HG03558 (cell line): ENCODE measurements around the gene CACNA1I.

Source experiments
- ATAC-seq: cut with Tn5 transposase; IDR thresholded peaks from one replicate; pipeline ENCODE4 v1.9.1; 2021; ENCODE audit warnings: moderate number of reproducible peaks; ENCODE audit not compliant: unreplicated experiment; ENCODE audit errors: extremely low read depth

The CACNA1I gene

DNA sequence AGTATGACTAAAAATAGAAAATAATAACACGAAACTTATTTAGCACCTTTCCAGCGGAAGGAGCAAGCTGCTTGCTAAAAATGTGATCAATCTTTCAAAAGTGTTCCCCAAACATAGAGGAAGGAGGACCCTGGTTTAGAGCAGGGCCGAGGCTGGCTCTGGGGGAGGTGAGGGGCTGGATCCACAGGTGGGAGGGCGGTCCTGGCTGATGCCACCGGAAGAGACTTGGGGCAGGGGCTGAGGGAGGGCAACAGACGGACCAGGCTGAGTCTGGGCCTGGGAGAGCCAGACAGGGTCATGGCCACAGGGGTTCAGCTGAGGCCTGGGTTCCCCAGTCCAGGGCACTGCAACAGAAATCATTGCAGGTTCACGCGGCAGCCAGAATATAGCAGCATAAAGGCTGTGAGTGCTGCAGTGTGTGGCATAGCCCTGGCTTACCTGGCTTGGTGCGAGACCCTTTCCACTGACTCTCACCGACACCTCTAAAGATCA lies 143.3 kb downstream of the CACNA1I start:
- ATAC-seq: no peak

DNA sequence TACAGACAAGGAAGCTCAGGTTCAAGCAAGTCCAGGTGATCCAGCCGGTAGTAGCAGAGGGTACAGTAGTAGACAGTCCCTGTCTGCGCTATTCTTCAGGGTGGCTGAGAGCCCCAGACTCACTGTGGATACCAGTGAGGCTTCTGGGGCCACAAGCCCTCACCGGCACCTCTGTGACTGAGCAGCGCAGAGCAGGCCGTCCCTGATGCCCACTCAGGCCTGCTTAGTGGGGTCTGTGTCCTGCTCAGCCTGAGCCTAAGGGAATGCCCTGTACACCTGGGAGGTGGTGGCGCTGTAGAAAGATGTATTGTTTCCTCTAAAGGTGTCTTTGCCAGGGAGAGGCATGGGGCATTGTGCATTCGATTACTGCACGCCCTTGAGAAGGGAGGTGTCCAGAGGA lies 143.8 kb downstream of the CACNA1I start:
- ATAC-seq: no peak

DNA sequence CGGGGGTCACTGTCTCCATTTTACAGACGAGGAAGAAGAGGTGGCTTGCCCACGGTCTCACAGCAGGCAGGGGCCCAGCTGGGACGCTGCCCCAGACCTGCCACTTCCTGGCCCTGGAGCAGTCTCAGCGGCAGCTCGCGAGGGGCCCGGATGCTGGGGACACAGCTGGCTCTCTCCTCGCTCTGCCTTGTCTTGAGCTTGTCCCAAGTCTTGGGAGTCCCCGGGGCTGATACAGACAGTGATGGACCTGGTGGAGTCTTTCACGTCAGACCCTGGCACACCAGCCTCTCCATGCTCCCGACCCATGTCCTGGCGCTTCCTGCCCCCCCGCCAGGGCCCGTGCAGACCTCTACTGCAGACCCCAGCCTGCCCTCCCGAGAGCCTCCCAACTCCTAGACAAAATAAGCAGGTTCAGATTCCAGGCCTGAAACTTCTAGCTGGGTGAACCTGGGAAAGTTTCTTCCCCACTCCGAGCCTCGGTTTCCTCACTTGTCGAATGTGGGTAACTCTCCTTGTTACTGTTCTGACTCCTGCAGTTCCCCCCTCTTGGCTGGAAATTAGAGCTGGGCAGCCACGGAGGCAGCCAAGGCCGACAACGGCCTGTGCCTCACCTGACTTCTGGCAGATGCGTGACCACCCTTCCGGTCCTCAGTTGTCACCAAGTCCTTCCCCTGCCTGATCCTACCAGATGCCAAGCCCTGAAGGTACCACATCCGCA lies 145.4 kb downstream of the CACNA1I start:
- ATAC-seq: no peak

DNA sequence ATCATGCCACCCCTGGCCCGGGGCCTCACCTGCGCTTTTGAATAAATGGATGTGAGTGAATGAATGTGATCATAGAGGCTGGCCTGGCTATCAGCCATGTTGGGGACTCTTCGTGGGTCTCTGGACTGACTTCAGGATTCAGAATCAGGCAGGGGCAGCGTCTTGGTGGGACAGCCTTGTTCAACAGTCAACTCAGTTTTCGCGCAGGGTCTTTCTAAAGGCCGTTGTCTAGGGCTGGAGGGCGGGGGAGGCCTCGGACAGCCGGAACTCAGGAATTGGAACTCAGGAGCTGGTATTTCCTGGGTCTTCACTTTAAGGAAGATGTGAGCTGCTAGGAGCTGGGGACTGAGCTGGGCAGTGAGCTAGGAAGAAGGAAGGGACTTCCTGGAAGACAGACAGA lies 146.0 kb downstream of the CACNA1I start:
- ATAC-seq: no peak

DNA sequence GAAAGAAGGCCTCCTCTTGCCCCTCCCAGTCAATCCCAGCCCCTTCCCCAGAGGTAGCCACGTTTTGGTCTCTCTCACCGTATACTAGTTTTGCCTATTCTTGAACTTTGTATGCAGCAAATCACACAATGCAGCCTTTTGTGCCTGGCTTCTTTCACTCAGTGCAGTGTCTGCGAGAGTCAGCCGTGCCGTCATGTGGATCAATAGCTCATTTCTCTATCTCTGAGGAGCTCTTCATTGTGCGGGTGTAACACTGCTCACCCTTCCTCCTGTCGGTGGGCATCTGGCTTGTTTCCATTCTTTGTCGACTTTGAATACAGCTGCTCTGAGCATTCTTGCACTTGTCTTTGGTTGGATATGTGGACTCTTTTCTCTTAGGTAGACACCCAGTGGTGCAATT lies 146.5 kb downstream of the CACNA1I start:
- no peak for ATAC-seq

DNA sequence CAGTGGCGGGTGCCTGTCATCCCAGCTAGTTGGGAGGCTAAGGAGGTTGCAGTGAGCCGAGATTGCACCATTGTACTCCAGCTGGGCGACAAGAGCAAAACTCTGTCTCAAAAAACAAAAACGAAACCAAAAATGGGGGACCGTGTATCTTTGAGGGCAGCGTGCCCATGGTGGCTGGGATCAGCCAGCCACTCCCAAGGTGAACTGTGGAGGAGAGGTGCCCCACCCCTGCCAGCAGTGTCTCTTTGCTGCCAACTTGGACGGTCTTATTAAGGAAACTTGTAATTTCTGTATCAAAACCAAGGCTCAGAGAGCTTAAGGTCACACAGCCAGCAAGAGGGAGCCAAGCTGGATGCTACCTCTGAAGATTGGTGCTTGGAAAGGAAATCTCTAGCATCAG lies 147.7 kb downstream of the CACNA1I start:
- no peak for ATAC-seq

DNA sequence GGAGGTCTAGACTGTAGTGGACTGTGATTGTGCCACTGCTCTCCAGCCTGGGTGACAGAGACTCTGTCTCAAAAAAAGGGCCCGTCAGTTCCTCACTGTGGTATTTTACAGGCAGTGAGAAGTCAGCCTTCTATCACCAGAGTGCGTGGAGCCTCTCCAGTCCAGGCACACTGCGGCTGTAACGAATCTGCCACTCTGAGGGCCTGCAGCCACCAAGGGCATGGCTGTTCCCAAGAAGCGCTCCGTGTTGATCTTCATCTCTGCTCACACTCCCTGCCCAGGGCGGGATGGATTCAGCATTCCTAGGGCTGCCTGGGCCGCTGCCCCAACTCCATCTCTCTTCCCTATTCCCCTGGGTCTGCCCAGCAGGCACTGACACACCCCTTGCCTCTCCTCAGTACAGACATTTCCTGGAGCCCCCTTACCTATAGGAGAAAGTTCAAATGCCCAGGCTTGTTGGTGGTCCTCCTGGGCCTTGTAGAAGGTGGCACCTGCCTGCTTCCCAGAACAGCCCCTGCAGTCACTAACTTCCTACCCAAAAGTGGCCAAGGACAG lies 148.4 kb downstream of the CACNA1I start:
- no peak for ATAC-seq

DNA sequence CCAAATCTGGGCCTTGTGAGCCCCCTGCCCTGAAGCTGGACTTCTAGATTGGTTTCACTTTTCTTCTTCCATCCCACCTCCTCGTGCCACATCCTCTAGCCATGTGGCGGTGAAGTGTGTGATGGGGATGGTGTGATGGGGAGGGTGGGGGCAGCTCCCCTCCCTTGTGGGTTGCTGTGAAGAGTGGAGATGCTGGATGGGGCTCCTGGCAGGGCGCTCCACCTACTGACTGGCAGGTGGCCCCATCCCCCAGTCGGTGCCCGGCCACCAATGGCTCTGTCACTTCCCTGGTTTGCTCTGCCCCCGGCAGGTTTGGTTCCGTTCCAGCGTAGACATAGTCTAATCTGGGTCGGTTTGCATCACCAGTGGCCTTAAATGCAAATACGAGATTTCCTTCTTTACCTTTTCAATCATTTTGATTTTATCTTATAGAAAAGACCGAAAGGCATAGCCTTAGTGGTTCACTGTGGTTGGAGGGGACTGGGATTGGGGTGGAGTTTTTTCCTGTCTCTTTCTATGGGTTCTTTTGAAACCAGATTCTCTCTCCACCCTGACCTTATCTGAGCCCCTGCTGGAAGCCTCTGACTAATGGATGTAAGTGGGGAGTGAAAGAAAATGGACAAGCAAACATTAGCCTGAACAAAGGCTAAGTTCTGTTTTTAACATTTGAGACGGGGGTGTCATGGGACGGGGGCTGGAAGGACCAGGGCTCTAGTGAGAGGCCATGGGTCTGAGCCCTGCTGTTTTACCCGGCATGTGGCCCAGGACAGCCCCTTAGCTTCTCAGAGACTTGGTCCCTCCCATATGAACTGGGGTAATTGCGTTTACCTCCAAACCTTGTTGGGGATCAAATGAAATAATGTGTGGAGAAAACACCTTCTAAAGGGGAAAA lies 149.3 kb downstream of the CACNA1I start:
- ATAC-seq: no peak

DNA sequence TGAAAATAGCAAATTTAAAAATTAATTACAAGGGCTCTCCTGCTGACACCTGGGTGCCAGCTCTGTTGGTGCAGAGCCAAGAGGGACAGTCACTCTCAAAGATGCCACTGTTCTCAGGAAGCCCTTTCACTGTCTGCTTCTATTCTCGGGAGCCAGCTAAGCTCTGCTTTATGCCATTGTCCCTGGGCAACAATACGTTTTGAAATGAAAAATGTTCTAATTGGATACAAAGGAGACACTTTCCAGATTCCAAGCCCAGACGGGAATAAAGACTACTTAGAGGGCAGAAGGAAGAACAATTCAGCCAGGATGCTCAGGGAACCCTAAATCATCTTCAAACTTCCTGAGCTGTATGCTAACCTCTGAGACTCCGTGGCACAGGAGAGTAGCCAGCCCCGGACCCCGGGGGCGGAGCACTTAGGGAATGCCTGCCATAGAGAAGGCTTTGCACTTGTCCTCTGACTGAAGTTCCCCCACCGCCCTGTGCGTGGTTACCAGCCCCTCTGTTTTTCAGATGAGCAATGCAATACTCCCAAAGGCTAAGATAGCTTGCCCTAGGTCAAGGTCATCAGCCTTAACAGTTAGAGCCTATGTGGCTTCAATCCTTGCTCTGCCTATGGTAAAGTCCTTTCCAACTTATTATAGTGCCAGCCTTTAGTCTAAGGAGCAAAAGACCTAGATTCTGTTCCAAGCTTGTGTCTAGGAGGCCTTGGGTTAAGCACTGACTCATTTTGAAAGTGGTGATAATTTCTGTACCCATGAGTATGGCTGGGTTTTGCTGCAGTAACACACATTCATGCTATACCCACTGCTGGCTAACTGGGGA lies 150.9 kb downstream of the CACNA1I start:
- ATAC-seq: no peak

DNA sequence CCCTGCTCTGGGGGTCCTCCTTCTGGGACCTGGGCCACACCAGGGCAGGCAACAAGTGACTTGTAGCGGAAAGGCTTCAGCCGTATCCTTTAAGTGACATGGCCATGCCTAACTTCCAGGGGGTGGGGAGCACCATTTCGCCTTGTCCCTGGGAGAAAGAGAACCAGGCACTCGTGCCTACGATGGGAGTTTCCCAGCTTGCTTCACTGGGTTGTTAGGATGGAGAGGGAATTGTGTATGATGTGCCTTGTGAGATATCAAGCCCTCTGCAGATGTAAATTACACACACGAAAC lies 151.4 kb downstream of the CACNA1I start:
- ATAC-seq: no peak

DNA sequence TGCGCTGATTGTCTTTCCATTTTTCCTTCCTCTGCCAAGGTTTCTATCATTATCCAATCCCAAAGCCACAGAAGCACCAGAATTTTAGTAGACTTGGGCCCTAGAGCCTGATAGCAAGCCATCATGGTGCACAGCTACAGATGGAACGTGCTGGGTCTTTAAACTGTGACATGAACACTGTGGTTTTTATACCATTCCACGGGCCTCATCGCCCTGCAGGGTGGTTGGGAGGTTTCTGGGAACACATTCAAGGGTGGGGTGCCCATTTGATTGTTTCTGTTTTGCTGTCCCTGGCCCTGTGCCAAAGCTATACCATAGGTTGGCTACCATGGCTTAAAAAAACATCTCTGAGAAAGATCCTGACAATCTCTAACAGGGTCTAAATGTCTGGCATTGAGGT lies 151.9 kb downstream of the CACNA1I start:
- ATAC-seq: no peak

DNA sequence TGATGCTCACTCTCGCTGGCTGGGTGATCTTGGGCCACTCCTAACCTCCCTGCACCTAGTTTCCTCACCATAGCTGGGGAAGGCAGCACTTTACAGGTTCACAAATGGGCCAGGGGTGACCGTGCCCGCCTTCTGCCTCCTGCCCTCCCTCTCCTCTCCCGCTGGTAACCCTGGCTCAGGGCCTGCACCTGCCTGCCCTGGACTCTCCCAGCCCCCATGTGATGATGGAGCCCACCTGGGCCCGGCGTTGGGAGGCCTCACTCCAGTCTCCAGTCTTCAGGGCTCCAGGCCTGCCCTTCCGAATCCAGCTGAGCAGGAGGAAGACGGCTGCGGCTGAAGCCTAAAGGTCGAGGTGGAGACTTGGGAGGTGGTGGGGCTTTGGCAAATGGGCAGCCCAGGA lies 152.9 kb downstream of the CACNA1I start:
- ATAC-seq: no peak

DNA sequence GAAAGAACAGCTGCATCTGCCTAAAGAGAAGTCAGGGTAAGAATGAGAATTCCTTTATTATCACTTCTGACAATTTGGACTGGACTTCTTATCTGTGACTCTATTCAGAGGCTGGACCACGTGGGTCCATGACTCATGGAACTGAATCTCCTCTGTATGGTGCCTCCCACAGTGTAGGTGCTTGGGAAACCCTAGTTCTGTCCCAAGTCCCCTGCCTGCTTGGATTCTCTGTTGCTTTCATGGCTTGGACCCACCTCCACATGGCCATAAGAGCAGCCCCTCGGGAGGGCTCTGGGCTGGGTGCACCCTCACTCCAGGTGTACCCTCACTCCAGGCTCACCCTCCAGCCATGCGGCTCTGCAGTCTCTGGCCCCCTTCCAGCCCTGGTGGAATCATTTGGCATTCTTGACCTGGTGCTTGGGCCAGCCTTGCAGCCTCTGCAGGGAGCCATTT lies 153.4 kb downstream of the CACNA1I start:
- no peak for ATAC-seq

DNA sequence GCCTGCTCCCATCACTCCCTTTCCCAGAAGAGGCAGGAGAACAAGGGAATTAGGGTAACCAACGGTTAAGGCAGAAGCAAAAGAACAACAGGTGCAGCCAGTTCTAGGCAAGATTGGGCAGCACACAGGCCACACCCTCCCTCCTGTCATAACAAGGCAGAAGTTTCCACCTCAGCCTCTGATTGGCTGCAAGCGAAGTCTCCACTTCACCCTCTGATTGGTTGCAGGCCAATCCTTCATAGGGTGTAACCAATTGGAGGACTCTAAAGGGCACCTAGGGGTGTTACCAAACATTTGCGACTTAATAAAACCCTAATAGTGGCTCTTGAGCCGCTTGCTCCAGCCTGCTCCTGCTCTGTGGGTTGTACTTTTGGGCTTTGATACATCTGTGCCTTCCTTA lies 153.8 kb downstream of the CACNA1I start:
- no peak for ATAC-seq

DNA sequence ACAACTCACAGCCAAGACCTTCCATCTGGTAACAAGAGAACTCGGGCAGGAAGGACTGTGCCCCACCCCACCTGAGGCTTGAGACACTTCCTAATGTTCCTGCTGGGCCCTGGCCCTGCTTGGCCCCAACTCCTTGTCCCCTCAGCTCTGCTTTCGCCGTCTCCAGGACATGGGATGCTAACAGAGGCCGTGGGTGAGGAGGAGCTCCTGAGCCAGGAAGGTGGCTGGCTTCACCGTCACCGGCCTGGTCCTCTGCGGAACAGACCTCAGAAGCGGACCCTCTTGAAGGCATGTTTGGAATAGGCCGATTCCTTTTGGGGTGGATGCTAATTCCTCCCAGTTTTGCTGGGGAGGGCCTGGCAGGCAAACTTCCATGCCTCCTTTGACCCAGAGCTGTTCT lies 154.3 kb downstream of the CACNA1I start:
- no peak for ATAC-seq

DNA sequence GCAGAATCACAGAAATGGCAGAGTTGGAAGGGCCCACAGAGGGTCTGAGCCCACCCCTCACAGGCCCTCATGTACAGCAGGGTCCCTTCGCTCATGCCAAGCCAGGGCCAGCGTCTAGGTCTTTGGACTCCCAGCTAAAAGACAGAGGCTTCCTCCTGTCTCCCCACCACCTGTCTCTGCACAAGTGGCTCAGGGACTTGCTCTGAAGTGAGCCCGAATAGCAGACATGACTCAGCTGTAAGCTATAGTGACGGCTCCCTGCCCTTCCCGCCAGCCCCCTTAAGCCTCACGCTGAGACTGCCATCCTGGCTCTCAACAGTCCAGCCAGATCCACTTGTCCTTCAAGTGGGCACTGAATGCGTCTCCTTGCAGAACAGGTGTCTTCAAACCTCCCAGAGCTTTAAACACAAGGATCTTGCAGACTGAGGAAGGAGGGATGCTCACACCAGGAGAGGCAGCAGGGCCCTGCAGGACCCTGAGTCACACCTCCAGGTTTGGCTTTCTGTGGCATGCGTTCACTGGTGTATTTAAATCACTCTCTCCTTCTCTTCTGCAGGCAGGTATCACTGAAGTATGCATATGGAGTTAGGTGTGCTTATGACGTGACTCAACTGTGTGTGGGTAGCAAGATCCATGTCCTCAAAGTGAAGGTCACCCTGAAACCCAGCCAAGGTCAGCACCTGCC lies 154.9 kb downstream of the CACNA1I start:
- ATAC-seq: no peak

DNA sequence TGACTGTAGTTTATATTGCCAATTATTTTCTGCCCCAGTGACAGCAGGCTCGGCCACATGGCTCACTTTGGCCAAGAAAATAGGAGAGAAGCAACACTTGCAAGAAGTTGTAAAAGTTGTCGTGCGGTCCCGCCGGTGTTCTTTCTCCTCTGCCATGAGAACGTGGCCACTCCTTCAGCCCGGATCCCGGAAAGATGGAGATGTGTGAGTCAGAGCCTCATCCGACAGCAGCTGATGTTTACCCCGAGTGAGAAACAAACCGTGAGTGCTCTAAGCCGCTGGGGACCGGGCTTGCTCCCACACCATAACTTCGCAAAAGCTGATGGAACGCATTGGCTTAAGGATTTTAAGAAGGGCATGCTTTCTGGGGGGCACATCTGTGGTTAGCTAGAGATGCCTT lies 157.0 kb downstream of the CACNA1I start:
- ATAC-seq: no peak

DNA sequence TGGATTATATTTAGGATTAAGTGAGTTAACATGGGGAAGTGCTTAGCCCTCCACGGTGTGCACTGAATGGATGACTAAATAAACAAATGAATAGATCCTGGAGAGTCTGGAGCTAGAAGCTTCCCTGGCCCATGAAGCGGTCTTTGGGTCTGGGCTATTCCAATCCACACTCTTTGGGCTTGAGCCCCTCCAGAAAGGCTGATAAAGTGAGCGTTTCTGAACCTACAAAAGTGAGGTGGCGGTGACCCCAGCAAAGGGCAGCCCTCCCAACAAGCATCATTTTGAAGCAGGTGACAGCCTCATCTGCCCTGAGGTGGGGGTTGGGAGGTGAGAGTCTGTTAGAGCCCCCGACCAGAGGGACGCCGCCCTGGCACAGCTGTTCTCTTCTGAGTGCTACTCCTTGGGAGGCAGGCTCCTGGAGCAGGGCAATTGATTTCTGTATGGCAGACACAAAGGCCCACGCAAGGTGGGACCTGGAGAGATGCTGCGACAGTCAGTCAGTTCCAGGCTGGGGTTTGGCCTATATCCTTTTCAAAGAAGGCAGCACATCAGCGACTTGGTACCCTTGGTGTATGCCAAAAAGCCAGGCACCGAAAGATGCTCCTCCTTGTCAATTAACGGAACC lies 157.8 kb downstream of the CACNA1I start:
- ATAC-seq: no peak

DNA sequence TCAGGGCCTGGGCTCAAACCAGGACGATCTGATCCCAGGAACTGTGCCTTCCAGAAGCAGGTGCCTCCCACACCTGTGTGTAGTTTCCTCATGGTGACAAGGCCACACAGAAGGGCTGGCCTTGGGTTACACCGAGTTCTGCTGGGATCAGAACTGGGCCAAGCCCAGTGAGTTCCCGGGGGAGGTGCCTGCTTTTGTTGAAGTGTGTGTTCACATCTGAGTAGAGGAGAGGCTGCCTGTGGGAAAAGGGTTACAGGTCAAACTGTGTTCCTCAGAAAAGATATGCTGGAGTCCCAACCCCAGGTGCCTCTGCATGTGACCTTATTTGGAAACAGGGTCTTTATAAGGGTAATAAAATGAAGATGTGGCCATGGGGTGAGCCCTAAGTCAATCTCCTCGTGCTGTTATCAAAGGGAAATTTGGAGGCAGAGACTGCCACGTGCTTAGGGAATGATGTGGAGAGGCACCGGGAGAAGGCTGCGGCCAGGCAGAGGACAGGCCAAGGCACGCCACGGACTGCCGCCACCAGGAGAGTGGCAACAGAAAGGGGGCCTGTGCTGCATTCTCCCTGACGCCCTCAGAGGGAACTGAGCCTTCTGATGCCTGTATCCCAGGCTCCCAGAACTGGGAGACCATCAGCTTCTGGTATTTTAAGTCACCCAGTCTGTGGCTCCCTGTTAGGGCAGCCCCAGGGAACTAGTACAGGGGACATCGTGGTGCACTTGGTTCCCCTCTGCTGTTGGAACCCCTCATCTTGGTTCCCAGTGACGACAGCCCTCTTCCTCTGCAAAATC lies 158.8 kb downstream of the CACNA1I start:
- ATAC-seq: no peak
